Karpas-422 (cell line): ENCODE data around the gene PREX1. TPM values are rescaled to one million over a fixed set of nuclear protein-coding genes. Genes with fewer than 3 reads are reported as not detected.

Experiments
- DNase-seq: peaks from one replicate; pipeline ENCODE4 v3.0.0-alpha.2; 2015
- H2AFZ ChIP-seq: fragments of 200-600 bp; sonication (generic); 2 replicates; pipeline ENCODE4 v1.6.1; 2014; ENCODE audit warnings: antibody characterized with exemption, low read length, mixed read lengths
- H3K27ac ChIP-seq: fragments of 200-600 bp; sonication (generic); 2 replicates; pipeline ENCODE4 v1.5.1; 2014; ENCODE audit warnings: mild to moderate bottlenecking, low read length, moderate library complexity
- H3K27me3 ChIP-seq: fragments of 200-600 bp; sonication (generic); 2 replicates; pipeline ENCODE4 v1.6.1; 2014; ENCODE audit warnings: low read length, mixed read lengths
- H3K36me3 ChIP-seq: fragments of 200-600 bp; sonication (generic); 2 replicates; pipeline ENCODE4 v1.6.1; 2014; ENCODE audit warnings: low read length, mixed read lengths; ENCODE audit not compliant: insufficient read depth
- H3K4me1 ChIP-seq: fragments of 200-600 bp; sonication (generic); 2 replicates; pipeline ENCODE4 v1.6.1; 2014; ENCODE audit warnings: mild to moderate bottlenecking, low read length, mixed read lengths
- H3K4me2 ChIP-seq: fragments of 200-600 bp; sonication (generic); 2 replicates; pipeline ENCODE4 v1.6.1; 2014; ENCODE audit warnings: low read length, low read depth, mild to moderate bottlenecking; ENCODE audit not compliant: poor library complexity, severe bottlenecking
- H3K4me3 ChIP-seq: fragments of 200-600 bp; sonication (generic); 2 replicates; pipeline ENCODE4 v1.5.1; 2014; ENCODE audit warnings: mild to moderate bottlenecking, antibody characterized with exemption, low read length, mixed read lengths
- H3K79me2 ChIP-seq: fragments of 200-600 bp; sonication (generic); 2 replicates; pipeline ENCODE4 v1.6.1; 2014; ENCODE audit warnings: mild to moderate bottlenecking, low read length, mixed read lengths
- H3K9ac ChIP-seq: fragments of 200-600 bp; sonication (generic); 2 replicates; pipeline ENCODE4 v1.6.0; 2014; ENCODE audit warnings: low read length
- H3K9me2 ChIP-seq: fragments of 200-600 bp; sonication (generic), shearing (Covaris generic); replicated peaks from 2 replicates; pipeline ENCODE4 v1.6.0; 2014; ENCODE audit warnings: mild to moderate bottlenecking, low read length, moderate library complexity; ENCODE audit not compliant: insufficient read depth
- H3K9me3 ChIP-seq: fragments of 300-700, 200-600 bp; sonication (generic); 2 replicates; pipeline ENCODE4 v1.6.1; 2014; ENCODE audit warnings: low read length, mixed read lengths
- H4K20me1 ChIP-seq: fragments of 200-600 bp; sonication (generic); 2 replicates; pipeline ENCODE4 v1.6.1; 2014; ENCODE audit warnings: mild to moderate bottlenecking, antibody characterized with exemption, low read length, low read depth; ENCODE audit not compliant: insufficient read depth
- total RNA-seq: library from RNA; depleted of rRNA; stranded (reverse); fragments of >200 nt; shearing (Covaris generic); gene quantifications from 2 replicates; pipeline ENCODE4 v1.2.3, GENCODE V29; 2014; ENCODE audit warnings: low replicate concordance

PREX1 gene
- total RNA-seq, 1 experiment from 2014 or later = not detected

DNA sequence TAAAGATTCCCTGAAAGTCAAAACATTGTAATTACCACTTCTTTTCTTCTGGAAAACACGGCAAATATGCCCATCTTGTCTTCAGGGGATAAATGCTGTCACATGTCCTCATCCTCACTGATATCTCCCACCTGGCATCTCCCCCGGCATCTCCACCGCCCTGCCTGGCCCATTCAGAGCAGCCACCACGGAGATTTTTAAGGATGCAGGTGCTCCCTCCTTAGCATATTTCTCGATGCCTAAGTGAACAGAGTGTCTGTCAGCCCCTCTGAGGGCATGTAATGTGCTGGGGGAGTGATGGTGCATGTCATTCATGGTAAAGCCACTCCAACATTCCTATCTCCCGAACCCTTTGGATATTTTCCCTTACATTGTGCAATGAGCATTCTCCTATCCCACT lies 215.5 kb downstream of the PREX1 start:
- no peak for DNase-seq
- Histone ChIP-seq H3K4me2 (no peak overlapping the region), H3K36me3 (no peaks in the 10 kb centered on the region), H3K9me2 (no peaks in the 10 kb centered on the region), H3K27me3 (no peaks in the 10 kb centered on the region), H3K9ac (no peak overlapping the region), H4K20me1 (no peaks in the 10 kb centered on the region), H3K9me3 (no peaks in the 10 kb centered on the region), H3K79me2 (no peaks in the 10 kb centered on the region), H2AFZ (no peak overlapping the region), H3K4me1 (peaks cover 2% of the 10 kb centered on the region; the same call in 1 of the 2 replicates), H3K27ac (no peak overlapping the region), H3K4me3 (no peak overlapping the region)

- H3K27ac ChIP-seq = no peak overlapping the region
- H3K27me3 ChIP-seq = no peaks in the 10 kb centered on the region
- no peak for DNase-seq
- H3K4me2 ChIP-seq = no peak overlapping the region
- H3K9ac ChIP-seq = no peak overlapping the region
- H3K4me3 ChIP-seq = no peak overlapping the region
- no peaks in the 10 kb centered on the region for H4K20me1 ChIP-seq
- H3K9me3 ChIP-seq = no peaks in the 10 kb centered on the region
- no peak overlapping the region for H2AFZ ChIP-seq
- H3K9me2 ChIP-seq = no peaks in the 10 kb centered on the region
- no peaks in the 10 kb centered on the region for H3K36me3 ChIP-seq
- no peaks in the 10 kb centered on the region for H3K79me2 ChIP-seq
- H3K4me1 ChIP-seq = peaks cover 2% of the 10 kb centered on the region; the same call in 1 of the 2 replicates
These were observed 216.8 kb downstream of the PREX1 start for GRCh38 chr20:48610996-48611395.

GRCh38 chr20:48609491-48609978 lies 218.3 kb downstream of the PREX1 start:
- no peaks in the 10 kb centered on the region for H3K9me2 ChIP-seq
- H2AFZ ChIP-seq = no peak overlapping the region
- no peak overlapping the region for H3K4me3 ChIP-seq
- DNase-seq = no peak
- no peak overlapping the region for H3K4me2 ChIP-seq
- no peak overlapping the region for H3K27ac ChIP-seq
- no peaks in the 10 kb centered on the region for H3K9me3 ChIP-seq
- H3K79me2 ChIP-seq = no peaks in the 10 kb centered on the region
- H3K9ac ChIP-seq = no peak overlapping the region
- H3K27me3 ChIP-seq = no peaks in the 10 kb centered on the region
- H3K36me3 ChIP-seq = no peaks in the 10 kb centered on the region
- no peaks in the 10 kb centered on the region for H4K20me1 ChIP-seq
- H3K4me1 ChIP-seq = peaks cover 2% of the 10 kb centered on the region; the same call in 1 of the 2 replicates

DNA sequence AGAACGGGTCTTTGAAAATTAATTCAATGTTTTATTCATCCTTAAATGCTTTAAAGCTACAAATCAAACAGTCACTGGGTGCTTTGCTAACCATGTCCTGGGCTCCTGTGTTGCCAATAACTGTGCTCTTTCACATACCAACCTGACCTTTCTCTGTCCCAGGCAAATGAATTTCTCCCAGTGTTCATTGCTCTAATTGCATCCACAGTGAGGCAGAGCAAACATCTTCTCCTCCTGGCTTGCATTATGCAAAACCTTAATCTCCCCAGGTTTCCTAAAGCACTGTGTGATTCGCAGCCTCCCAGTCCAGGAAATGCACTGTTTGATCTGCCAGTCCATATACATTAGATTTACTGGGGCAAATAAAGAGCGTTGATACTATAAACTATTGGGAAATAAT lies 219.0 kb downstream of the PREX1 start:
- no peaks in the 10 kb centered on the region for H3K9me2 ChIP-seq
- no peak overlapping the region for H3K4me2 ChIP-seq
- H3K79me2 ChIP-seq = no peaks in the 10 kb centered on the region
- H3K27ac ChIP-seq = no peak overlapping the region
- peaks cover 9% of the 10 kb centered on the region for H3K4me1 ChIP-seq
- H3K36me3 ChIP-seq = no peaks in the 10 kb centered on the region
- H3K4me3 ChIP-seq = no peak overlapping the region
- no peaks in the 10 kb centered on the region for H3K27me3 ChIP-seq
- H2AFZ ChIP-seq = no peak overlapping the region
- H3K9me3 ChIP-seq = no peaks in the 10 kb centered on the region
- no peak overlapping the region for H3K9ac ChIP-seq
- no peaks in the 10 kb centered on the region for H4K20me1 ChIP-seq
- DNase-seq = no peak

DNA sequence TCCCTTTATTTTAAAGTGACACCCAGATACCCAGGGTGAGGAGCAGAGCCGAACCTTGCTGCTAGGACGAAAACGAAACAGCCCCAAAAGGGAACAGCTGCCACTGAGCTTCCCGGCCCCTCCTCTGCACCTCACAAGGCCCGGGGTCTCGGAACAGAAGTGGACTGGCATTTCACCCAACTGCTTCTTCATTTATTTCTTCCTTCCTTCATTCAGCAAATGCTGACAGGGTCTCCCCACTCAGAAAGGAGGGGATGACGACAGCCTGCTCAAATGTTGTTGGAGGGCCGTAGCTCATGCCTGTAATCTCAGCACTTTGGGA lies 220.3 kb downstream of the PREX1 start:
- Histone ChIP-seq H3K9ac (no peak overlapping the region), H3K9me2 (no peaks in the 10 kb centered on the region), H3K27ac (no peak overlapping the region), H3K4me1 (peaks cover 10% of the 10 kb centered on the region), H3K79me2 (no peaks in the 10 kb centered on the region), H3K4me2 (no peak overlapping the region), H2AFZ (no peak overlapping the region), H3K27me3 (no peaks in the 10 kb centered on the region), H3K4me3 (no peak overlapping the region), H3K9me3 (no peaks in the 10 kb centered on the region), H4K20me1 (no peaks in the 10 kb centered on the region), H3K36me3 (no peaks in the 10 kb centered on the region)
- no peak for DNase-seq

DNA sequence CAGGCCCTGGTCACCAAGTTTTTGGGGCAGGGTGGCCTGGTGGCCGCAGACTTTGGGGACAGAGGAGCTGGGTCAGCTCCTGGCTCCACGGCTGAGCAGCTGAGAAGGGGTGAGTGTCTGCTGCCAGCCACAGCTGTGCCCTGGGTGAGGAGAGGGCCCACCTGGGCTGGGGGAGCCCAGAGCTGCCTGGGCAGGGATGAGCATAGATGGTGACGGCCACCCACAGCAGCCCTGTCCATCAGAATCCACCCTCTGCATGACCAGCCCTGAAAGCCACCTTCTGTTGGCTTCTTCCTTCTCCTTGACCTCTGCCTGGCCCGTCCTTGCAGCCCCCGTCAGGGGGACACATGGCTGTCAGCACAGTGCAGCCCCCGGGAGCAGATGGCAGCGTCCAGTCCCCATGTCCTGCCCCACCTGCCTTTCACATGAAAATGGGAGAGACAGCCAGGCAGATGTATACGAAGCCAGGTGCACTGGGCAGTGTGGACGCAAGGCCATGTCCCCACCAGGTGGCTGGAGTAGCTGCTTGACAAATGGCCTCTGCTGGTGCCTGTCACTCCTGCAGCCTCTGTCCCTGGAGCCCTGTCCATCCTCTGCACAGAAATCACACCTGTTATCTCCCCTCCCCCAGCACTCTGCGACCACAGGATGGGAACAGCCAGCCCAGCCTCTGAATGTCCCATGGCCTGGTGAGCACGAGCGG lies 220.8 kb downstream of the PREX1 start:
- H3K27me3 ChIP-seq = no peaks in the 10 kb centered on the region
- no peaks in the 10 kb centered on the region for H4K20me1 ChIP-seq
- no peak overlapping the region for H3K9ac ChIP-seq
- no peak overlapping the region for H3K4me3 ChIP-seq
- no peaks in the 10 kb centered on the region for H3K9me2 ChIP-seq
- no peak overlapping the region for H3K4me2 ChIP-seq
- no peaks in the 10 kb centered on the region for H3K36me3 ChIP-seq
- no peak overlapping the region for H2AFZ ChIP-seq
- H3K4me1 ChIP-seq = peaks cover 12% of the 10 kb centered on the region
- no peaks in the 10 kb centered on the region for H3K79me2 ChIP-seq
- no peaks in the 10 kb centered on the region for H3K9me3 ChIP-seq
- H3K27ac ChIP-seq = no peak overlapping the region
- DNase-seq = no peak

DNA sequence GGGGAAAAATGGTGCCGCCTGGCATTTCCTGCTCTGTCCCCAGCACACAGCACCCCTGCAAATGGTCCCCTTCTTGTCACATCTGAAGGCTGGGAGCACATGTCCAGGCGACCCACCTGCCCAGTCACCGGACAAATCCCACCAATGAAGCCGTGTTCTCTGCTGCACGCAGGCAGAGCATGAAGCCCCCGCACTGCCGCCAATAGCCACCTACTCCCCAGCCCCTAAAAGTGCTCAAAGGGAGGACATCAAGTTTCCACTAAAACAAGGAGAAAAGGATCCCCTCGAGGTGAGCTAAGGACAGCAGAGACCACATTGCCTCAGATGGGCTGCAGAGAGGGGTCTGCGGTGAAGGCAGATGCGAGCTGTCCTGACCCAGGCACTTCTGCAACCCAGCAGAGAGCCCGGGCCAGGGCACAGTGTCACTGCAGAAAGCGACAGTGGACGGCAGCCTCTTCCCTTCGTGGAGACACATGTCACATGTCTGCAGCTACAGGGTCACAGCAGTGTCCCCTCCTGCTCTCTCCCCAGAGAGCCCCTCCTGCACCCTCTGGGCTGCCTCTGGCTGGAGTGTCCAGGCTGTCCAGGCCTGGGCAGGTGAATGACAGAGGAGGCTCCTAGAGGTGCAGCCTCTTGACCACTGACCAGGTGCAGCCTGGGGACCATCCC lies 221.5 kb downstream of the PREX1 start:
- no peak for DNase-seq
- Histone ChIP-seq H3K9me3 (no peaks in the 10 kb centered on the region), H3K79me2 (no peaks in the 10 kb centered on the region), H3K4me2 (no peak overlapping the region), H3K27ac (no peak overlapping the region), H3K9me2 (no peaks in the 10 kb centered on the region), H3K4me1 (peaks cover 13% of the 10 kb centered on the region), H3K4me3 (no peak overlapping the region), H3K36me3 (no peaks in the 10 kb centered on the region), H4K20me1 (no peaks in the 10 kb centered on the region), H3K27me3 (no peaks in the 10 kb centered on the region), H3K9ac (no peak overlapping the region), H2AFZ (no peak overlapping the region)

DNA sequence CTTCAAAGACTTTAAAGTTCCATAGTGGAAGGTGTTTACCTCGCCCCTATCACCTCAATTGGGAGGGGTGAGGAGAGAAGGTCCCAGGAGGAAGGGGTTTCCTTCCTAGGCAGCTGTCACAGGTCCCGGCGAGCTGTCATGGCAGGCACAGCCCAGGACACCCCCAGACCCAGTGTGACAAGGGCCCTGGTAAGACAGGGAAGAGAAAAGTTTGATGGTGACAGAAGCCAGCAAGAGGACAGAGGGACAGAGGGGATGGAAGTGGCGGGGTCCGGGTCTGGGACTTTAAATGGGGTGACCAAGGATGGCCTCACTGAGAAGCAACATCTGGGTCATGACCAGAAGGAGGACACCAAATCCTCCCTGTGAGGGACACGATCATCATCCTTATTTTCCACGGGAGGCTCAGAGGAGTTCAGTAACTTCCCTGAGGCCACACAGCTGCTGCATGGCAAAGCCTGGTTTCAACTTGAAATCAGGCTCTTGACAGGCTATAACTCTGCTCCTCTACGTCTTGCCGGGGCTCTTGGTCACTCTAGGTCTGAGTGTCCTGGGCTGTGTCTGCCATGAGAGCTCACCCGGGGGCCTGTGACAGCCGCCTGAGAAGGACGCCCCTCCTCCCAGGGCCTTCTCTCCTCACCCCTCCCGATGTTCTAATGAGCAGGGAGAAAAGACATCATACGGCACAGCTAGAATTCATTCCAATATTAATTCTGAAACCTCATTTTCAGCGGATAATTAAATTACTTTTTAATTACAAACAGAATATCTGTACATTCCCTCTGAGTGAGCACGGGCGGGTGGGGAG lies 222.2 kb downstream of the PREX1 start:
- no peaks in the 10 kb centered on the region for H3K27me3 ChIP-seq
- no peaks in the 10 kb centered on the region for H4K20me1 ChIP-seq
- H3K36me3 ChIP-seq = no peaks in the 10 kb centered on the region
- no peaks in the 10 kb centered on the region for H3K79me2 ChIP-seq
- H3K27ac ChIP-seq = no peak overlapping the region
- DNase-seq = no peak
- H3K9me2 ChIP-seq = no peaks in the 10 kb centered on the region
- no peaks in the 10 kb centered on the region for H3K9me3 ChIP-seq
- no peak overlapping the region for H3K9ac ChIP-seq
- H3K4me2 ChIP-seq = no peak overlapping the region
- H3K4me3 ChIP-seq = no peak overlapping the region
- H3K4me1 ChIP-seq = peaks cover 13% of the 10 kb centered on the region
- H2AFZ ChIP-seq = no peak overlapping the region
